ENCODE data around the gene KIF3B. TPM values are rescaled to one million over a fixed set of nuclear protein-coding genes. Genes with fewer than 3 reads are reported as not detected.
A peak's percentile ranks its signal among the peaks of the same experiment; 100 is the strongest.

Gene KIF3B
- total RNA-seq, 2 donors from 2014 or later = 41.7 to 49.2 TPM

DNA sequence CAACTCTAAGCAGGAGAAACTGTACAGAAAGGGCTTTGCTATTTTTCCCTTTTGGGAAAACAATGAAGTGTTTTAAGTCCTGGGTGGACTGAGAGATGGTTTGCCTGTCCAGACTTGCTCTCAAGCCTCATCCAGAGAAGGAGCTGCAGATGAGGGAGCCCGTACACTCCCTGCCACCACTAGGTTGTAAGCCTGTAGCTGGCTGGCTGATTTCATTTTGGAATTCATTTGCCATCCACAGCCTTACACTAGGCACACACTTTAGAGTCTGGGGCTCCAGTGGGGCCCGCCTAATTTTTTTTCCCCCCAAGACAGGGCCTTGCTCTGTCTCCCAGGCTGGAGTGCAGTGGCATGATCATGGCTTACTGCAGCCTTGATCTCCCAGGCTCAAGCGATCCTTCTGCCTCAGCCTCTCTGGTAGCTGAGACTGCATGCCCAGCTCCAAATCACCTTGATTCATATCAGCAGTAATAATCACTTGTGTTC lies 41.4 kb upstream of the KIF3B start:
- no peak for DNase-seq
- Histone ChIP-seq H3K4me3 (no peak overlapping the region), H3K4me1 (no peaks in the 10 kb centered on the region), H3K9ac (ENCODE audit: low read depth in 2 of 2, low read length in 2 of 2) (peak overlapping the region in 1 of 2 donors; percentile 80), H3K27ac (peak overlapping the region; percentile 61), H3K9me3 (no peaks in the 10 kb centered on the region), H3K36me3 (no peaks in the 10 kb centered on the region), H3K27me3 (no peaks in the 10 kb centered on the region)
- TF ChIP-seq, protein P1, sequence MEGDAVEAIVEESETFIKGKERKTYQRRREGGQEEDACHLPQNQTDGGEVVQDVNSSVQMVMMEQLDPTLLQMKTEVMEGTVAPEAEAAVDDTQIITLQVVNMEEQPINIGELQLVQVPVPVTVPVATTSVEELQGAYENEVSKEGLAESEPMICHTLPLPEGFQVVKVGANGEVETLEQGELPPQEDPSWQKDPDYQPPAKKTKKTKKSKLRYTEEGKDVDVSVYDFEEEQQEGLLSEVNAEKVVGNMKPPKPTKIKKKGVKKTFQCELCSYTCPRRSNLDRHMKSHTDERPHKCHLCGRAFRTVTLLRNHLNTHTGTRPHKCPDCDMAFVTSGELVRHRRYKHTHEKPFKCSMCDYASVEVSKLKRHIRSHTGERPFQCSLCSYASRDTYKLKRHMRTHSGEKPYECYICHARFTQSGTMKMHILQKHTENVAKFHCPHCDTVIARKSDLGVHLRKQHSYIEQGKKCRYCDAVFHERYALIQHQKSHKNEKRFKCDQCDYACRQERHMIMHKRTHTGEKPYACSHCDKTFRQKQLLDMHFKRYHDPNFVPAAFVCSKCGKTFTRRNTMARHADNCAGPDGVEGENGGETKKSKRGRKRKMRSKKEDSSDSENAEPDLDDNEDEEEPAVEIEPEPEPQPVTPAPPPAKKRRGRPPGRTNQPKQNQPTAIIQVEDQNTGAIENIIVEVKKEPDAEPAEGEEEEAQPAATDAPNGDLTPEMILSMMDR (IDR thresholded peaks at IDR 0.05) = no peak
- intact Hi-C loops (cut with DNase I) = no loop called here

DNA sequence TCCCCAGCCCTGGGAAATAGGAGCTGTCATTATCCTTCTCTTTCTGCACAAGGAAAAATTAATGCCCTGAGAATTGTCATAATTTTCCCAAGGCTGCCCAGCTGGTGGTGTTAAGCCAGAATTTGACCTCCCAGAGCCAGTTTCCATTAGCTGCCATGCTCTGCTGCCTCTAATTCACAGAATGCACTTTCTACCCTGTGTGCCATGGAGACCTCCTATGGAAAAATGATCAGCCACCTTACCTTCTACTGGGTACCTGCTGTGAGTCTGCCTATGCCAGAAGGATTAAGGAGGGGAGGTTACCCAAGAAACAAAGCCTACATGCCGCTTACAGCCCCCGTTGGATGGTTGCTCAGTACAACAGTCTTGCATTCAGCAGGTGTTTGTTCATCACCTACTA lies 40.6 kb upstream of the KIF3B start:
- Histone ChIP-seq H3K9me3 (no peaks in the 10 kb centered on the region), H3K27me3 (no peaks in the 10 kb centered on the region), H3K36me3 (no peaks in the 10 kb centered on the region), H3K9ac (ENCODE audit: low read depth in 2 of 2, low read length in 2 of 2) (peak overlapping the region in 1 of 2 donors; percentile 80), H3K27ac (peak overlapping the region; percentile 61), H3K4me1 (no peaks in the 10 kb centered on the region), H3K4me3 (no peak overlapping the region)
- intact Hi-C loops (cut with DNase I) = no loop called here
- TF ChIP-seq, protein P1 (IDR thresholded peaks at IDR 0.05) = no peak
- DNase-seq = no peak

DNA sequence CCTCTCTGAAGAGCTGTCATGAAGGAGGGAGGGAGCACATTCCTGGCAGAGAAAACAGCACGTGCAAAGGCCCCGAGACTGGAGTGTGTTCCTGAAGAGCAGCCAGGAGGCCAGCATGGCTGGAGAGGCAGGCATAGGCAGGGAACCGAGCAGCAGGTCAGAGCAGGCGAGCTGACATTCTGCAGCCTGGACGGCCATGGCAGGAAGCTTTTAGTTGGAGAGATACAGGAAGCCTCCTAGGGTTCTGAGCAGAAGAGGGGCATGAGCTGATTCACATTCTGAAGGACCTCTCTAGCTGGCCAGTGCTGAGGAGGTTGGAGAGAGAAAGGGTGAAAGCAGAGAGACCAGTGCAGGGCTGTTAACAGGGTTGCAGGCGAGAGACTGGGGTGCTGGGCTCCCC lies 40.0 kb upstream of the KIF3B start:
- Histone ChIP-seq H3K4me1 (no peaks in the 10 kb centered on the region), H3K9me3 (no peaks in the 10 kb centered on the region), H3K27ac (no peak overlapping the region), H3K9ac (ENCODE audit: low read depth in 2 of 2, low read length in 2 of 2) (no peak overlapping the region), H3K4me3 (no peak overlapping the region), H3K36me3 (no peaks in the 10 kb centered on the region), H3K27me3 (no peaks in the 10 kb centered on the region)
- DNase-seq = no peak
- TF ChIP-seq, protein P1 (IDR thresholded peaks at IDR 0.05) = no peak
- intact Hi-C loops (cut with DNase I) = no loop called here

DNA sequence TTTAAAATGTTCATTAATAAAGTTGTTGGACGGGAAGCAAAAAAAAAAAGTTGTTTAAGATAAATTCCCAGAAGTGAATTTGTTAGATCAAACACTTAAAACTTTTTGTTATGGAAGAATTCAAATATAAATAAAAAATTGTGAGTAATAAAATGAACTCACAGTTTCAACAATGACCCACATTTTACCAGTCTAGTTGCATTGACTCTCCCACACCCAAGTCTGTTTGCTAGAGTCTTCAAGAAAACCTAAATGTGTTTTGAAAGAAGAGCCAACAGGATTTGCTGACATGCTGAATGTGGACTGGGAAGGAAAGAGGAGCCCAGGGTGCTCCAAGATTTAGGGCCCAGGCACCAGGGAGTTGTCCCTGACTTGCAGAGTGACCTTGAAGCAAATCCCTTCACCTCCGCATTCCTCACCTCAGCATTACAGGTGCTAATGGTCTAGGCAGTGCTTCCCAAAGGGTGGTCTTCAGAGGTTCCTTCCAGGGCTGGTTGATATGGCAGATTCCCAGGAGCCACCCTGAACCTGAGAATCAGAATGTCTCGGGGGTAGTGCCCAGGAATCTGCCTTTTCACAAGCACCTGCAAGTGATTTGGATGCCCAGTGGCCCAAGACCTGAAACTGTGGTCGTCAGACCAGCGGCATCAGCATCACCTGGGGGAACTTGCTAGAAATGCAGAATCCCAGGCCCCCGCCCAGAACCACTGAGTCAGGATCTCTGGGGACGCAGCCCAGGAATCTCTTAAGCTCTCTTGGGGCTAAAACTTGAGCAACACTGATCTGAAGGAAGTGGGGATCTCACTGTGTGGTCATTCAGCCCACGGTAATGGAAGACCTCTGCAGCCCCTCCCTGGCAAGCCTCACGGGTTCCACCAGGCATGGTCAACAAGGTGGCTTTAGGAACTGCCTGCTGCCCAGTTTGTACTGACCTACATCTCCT lies 38.7 kb upstream of the KIF3B start:
- Histone ChIP-seq H3K9me3 (no peaks in the 10 kb centered on the region), H3K36me3 (no peaks in the 10 kb centered on the region), H3K9ac (ENCODE audit: low read depth in 2 of 2, low read length in 2 of 2) (no peak overlapping the region), H3K4me1 (no peaks in the 10 kb centered on the region), H3K27me3 (no peaks in the 10 kb centered on the region), H3K27ac (no peak overlapping the region), H3K4me3 (no peak overlapping the region)
- DNase-seq = no peak
- TF ChIP-seq, protein P1 (IDR thresholded peaks at IDR 0.05) = no peak
- intact Hi-C loops (cut with DNase I) = no loop called here

DNA sequence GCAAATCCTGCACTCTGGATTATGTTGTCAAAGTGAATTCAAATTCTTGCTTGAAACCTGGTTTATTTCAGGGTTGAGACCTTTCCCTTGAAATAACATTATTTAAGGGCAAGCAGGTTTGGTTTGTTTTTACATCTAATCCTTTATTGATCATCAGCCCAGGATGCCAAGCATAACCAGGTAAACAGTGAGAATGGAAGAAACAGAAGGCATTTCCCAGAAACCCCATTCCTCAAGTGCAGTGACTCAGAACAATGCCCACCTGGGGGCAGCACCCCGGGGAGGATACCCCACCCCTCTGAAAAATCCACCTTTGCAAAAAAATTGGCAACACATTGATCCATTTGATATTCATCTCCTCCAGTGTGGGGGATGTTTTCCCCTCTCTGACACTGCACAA lies 37.2 kb upstream of the KIF3B start:
- Histone ChIP-seq H3K27me3 (no peaks in the 10 kb centered on the region), H3K4me1 (no peaks in the 10 kb centered on the region), H3K27ac (no peak overlapping the region), H3K36me3 (no peaks in the 10 kb centered on the region), H3K9ac (ENCODE audit: low read depth in 2 of 2, low read length in 2 of 2) (no peak overlapping the region), H3K9me3 (no peaks in the 10 kb centered on the region), H3K4me3 (no peak overlapping the region)
- TF ChIP-seq, protein P1 (IDR thresholded peaks at IDR 0.05) = no peak
- no peak for DNase-seq
- intact Hi-C loops (cut with DNase I) = no loop called here

All from colonic mucosa (tissue), 4 donors.